PC-3 (cell line): ENCODE measurements around the gene ZNF136. TPM values are rescaled to one million over a fixed set of nuclear protein-coding genes. Genes with fewer than 3 reads are reported as not detected.

Experiments used
- ATAC-seq: fragments of 200-7000 bp; cut with Tn5 transposase; 2 replicates; pipeline ENCODE4 v1.9.1; 2020; ENCODE audit warnings: mild to moderate bottlenecking, moderate library complexity
- BruUV-seq: library from RNA; stranded (reverse); fragments of 400-500 nt; replicated peaks from 2 replicates; lab custom pipeline; 2021; lab: Mats Ljungman, UMichigan
- CTCF ChIA-PET: fragments of 300-600 bp; sonication (Branson Sonifier 250); formaldehyde crosslinking; loops from one replicate; lab custom pipeline; 2022; ENCODE audit warnings: antibody characterized with exemption; lab: Charles Lee
- POLR2A ChIA-PET: fragments of 300-600 bp; sonication (Branson Sonifier 250); formaldehyde crosslinking; loops from one replicate; lab custom pipeline; 2022; ENCODE audit warnings: antibody characterized with exemption; ENCODE audit not compliant: unreplicated experiment; lab: Charles Lee
- DNase-seq: peaks from one replicate; pipeline ENCODE4 v3.0.0-alpha.2; 2015
- H2AFZ ChIP-seq: fragments of 300-600 bp; sonication (generic); 2 replicates; pipeline ENCODE4 v1.6.0; 2016; ENCODE audit warnings: antibody characterized with exemption, low read length
- H3F3A ChIP-seq: fragments of 300-600 bp; sonication (generic); one replicate; pipeline ENCODE4 v1.6.0; 2017; ENCODE audit warnings: antibody characterized with exemption, low read length, control low read depth, mild to moderate bottlenecking; ENCODE audit not compliant: unreplicated experiment
- H3K27ac ChIP-seq: fragments of 300-600 bp; sonication (generic); 2 replicates; pipeline ENCODE4 v1.5.1; 2016; ENCODE audit warnings: mild to moderate bottlenecking, low read length
- H3K27me3 ChIP-seq: fragments of 300-600 bp; sonication (generic); 2 replicates; pipeline ENCODE4 v1.6.1; 2016; ENCODE audit warnings: low read length, mixed read lengths
- H3K36me3 ChIP-seq: fragments of 300-600 bp; sonication (generic); 2 replicates; pipeline ENCODE4 v1.6.1; 2016; ENCODE audit warnings: low read depth, mixed run types, low read length, mixed read lengths
- H3K4me1 ChIP-seq: fragments of 300-600 bp; sonication (generic); 2 replicates; pipeline ENCODE4 v1.5.1; 2016; ENCODE audit warnings: low read length; ENCODE audit not compliant: insufficient read depth
- H3K4me2 ChIP-seq: fragments of 300-600 bp; sonication (generic); 2 replicates; pipeline ENCODE4 v1.6.0; 2016; ENCODE audit warnings: low read length
- H3K4me3 ChIP-seq: fragments of 300-600 bp; sonication (generic); 2 replicates; pipeline ENCODE4 v1.5.1; 2016; ENCODE audit warnings: mild to moderate bottlenecking, low read length, mixed read lengths
- H3K79me2 ChIP-seq: fragments of 300-600 bp; sonication (generic); 2 replicates; pipeline ENCODE4 v1.6.1; 2017; ENCODE audit warnings: low read length, mixed read lengths
- H3K9ac ChIP-seq: fragments of 300-600 bp; sonication (generic); 2 replicates; pipeline ENCODE4 v1.6.0; 2016; ENCODE audit warnings: mild to moderate bottlenecking, low read length
- H3K9me2 ChIP-seq: fragments of 300-600 bp; sonication (generic); replicated peaks from 2 replicates; pipeline ENCODE4 v1.6.1; 2016; ENCODE audit warnings: mixed run types, low read length, mixed read lengths
- H3K9me3 ChIP-seq: fragments of 300-600 bp; sonication (generic); 2 replicates; pipeline ENCODE4 v1.6.1; 2016; ENCODE audit warnings: low read length, mixed read lengths
- H4K20me1 ChIP-seq: fragments of 300-600 bp; sonication (generic); 2 replicates; pipeline ENCODE4 v1.6.1; 2016; ENCODE audit warnings: low read length, mixed read lengths
- CTCF ChIP-seq: fragments of 300-600 bp; sonication (generic); conservative IDR thresholded peaks from 2 replicates; pipeline ENCODE4 v1.5.1; 2017; ENCODE audit warnings: antibody characterized with exemption, low read depth, mild to moderate bottlenecking, low read length
- EZH2 ChIP-seq: fragments of 300-600 bp; sonication (generic); IDR thresholded peaks from one replicate; pipeline ENCODE4 v1.6.1; 2017; ENCODE audit warnings: antibody characterized with exemption, mild to moderate bottlenecking, low read length; ENCODE audit not compliant: unreplicated experiment
- EZH2phosphoT487 ChIP-seq: fragments of 300-600 bp; sonication (generic); IDR thresholded peaks from 2 replicates; pipeline ENCODE4 v1.6.1; 2018; ENCODE audit warnings: mild to moderate bottlenecking, antibody characterized with exemption, low read length, borderline replicate concordance
- intact Hi-C: fragments of 100-400 bp; cut with micrococcal nuclease; formaldehyde crosslinking; loops from 2 replicates; pipeline ENCODE4 v1.9.0; 2023
- total RNA-seq: library from RNA; depleted of rRNA; stranded (reverse); fragments of >200 nt; gene quantifications from 2 replicates; pipeline ENCODE4 v1.2.3, GENCODE V29; 2014

ZNF136 gene
- total RNA-seq, 1 experiment from 2014 or later = 7.9 TPM

GRCh38 chr19:12156223-12157058, 6.5 kb upstream of the ZNF136 start, which contains the start of gene ZNF625:
Gene ZNF625, minus strand, starts transcription at chr19:12156734. Its CDS starts 176 bp downstream, at chr19:12156558.
- DNase-seq = peak; percentile 91
- Histone ChIP-seq H3K36me3 (peaks cover 27% of the 10 kb centered on the region), H3F3A (no peaks in the 10 kb centered on the region), H3K27ac (no peak within 1 kb of the TSS), H2AFZ (peak within 1 kb of the TSS; percentile 95), H3K9ac (peak within 1 kb of the TSS; percentile 86), H3K4me3 (peak within 1 kb of the TSS; percentile 94), H3K79me2 (peaks cover 27% of the 10 kb centered on the region), H3K9me2 (no peaks in the 10 kb centered on the region), H3K9me3 (peaks cover 6% of the 10 kb centered on the region; the same call in 1 of the 2 replicates), H3K4me2 (peak within 1 kb of the TSS; percentile 88), H3K27me3 (no peaks in the 10 kb centered on the region), H4K20me1 (no peaks in the 10 kb centered on the region), H3K4me1 (peaks cover 9% of the 10 kb centered on the region)
- CTCF ChIA-PET = interaction anchor here (0.5 to 0.6 kb wide), 2 partner anchors 35 to 41 kb away, joined by 3 to 9 read pairs; no protein-coding TSS in a partner anchor
- intact Hi-C loops = loop anchor here (5.0 kb wide), 1 partner anchor 136 kb away; the partner anchor contains the start of gene ZNF44
- BruUV-seq = no TSS peak
- POLR2A ChIA-PET = interaction anchor here (1.2 kb wide), 1 partner anchor 16 kb away, joined by 4 read pairs; the partner anchor contains the start of gene ZNF20
- ATAC-seq = peak; percentile 100
- TF ChIP-seq EZH2phosphoT487 (no peak), CTCF (no peak), EZH2 (no peak)

- ChIA-PET POLR2A (no interaction called here), CTCF (no interaction called here)
- ATAC-seq = no peak
- H3K4me2 ChIP-seq = no peak overlapping the region
- peaks cover 14% of the 10 kb centered on the region for H3K4me1 ChIP-seq
- no TSS peak for BruUV-seq
- H3K27me3 ChIP-seq = no peaks in the 10 kb centered on the region
- no peak overlapping the region for H2AFZ ChIP-seq
- no peak overlapping the region for H3K4me3 ChIP-seq
- H4K20me1 ChIP-seq = no peaks in the 10 kb centered on the region
- H3K27ac ChIP-seq = no peak overlapping the region
- H3F3A ChIP-seq = no peaks in the 10 kb centered on the region
- peaks cover 33% of the 10 kb centered on the region for H3K79me2 ChIP-seq
- TF ChIP-seq EZH2 (no peak), EZH2phosphoT487 (no peak), CTCF (no peak)
- intact Hi-C loops = loop anchor here (5.0 kb wide), 1 partner anchor 132 kb away; the partner anchor contains the start of gene ZNF44
- no peaks in the 10 kb centered on the region for H3K9me2 ChIP-seq
- H3K9me3 ChIP-seq = peaks cover 9% of the 10 kb centered on the region
- H3K36me3 ChIP-seq = peaks cover 4% of the 10 kb centered on the region; the same call in 1 of the 2 replicates
- no peak for DNase-seq
- H3K9ac ChIP-seq = no peak overlapping the region
Measured at GRCh38 chr19:12159773-12160414, 3.0 kb upstream of the ZNF136 start.
